Measurements from ENCODE around the gene VRK3.

DNA sequence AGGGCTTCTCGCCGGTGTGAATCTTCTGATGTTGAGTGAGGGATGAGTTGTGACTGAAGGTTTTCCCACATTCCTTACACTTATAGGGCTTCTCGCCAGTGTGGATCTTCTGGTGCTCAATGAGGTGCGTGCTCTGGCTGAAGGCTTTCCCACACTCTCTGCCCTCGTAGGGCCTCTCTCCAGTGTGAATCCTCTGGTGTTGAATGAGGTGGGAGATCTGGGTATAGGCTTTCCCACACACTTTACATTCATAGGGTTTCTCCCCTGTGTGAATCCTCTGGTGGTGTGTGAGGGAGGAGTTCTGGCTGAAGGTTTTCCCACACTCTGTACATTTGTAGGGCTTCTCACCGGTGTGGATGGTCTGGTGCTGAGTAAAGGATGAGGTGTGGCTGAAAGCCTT lies 33.9 kb upstream of the VRK3 start:
- TF ChIP-seq, protein P1, sequence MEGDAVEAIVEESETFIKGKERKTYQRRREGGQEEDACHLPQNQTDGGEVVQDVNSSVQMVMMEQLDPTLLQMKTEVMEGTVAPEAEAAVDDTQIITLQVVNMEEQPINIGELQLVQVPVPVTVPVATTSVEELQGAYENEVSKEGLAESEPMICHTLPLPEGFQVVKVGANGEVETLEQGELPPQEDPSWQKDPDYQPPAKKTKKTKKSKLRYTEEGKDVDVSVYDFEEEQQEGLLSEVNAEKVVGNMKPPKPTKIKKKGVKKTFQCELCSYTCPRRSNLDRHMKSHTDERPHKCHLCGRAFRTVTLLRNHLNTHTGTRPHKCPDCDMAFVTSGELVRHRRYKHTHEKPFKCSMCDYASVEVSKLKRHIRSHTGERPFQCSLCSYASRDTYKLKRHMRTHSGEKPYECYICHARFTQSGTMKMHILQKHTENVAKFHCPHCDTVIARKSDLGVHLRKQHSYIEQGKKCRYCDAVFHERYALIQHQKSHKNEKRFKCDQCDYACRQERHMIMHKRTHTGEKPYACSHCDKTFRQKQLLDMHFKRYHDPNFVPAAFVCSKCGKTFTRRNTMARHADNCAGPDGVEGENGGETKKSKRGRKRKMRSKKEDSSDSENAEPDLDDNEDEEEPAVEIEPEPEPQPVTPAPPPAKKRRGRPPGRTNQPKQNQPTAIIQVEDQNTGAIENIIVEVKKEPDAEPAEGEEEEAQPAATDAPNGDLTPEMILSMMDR (conservative IDR thresholded peaks at IDR 0.05 in 1 of 2, IDR thresholded peaks at IDR 0.05 in 1 of 2; ENCODE audit: extremely low read depth in 1 of 2, insufficient read depth in 1 of 2, low read depth in 1 of 2, low read length in 2 of 2) = no peak
- no peak for TF ChIP-seq EZH2 (IDR thresholded peaks at IDR 0.05; ENCODE audit: borderline replicate concordance, low read length)

All from mammary epithelial cell (primary cell).